ENCODE results near the gene DNAI7.

The DNAI7 gene

GRCh38 chr12:25162866-25163265 is 32.1 kb downstream of the DNAI7 start:
- no peak for DNase-seq

GRCh38 chr12:25156061-25156460 is 38.9 kb downstream of the DNAI7 start:
- no peak for DNase-seq

GRCh38 chr12:25155022-25155576 is 39.9 kb downstream of the DNAI7 start:
- no peak for DNase-seq

- no peak for DNase-seq
Measured at GRCh38 chr12:25152055-25152454, 42.9 kb downstream of the DNAI7 start.

- peak; percentile 72 for DNase-seq
Measured at GRCh38 chr12:25151476-25151875, 43.5 kb downstream of the DNAI7 start.

- no peak for DNase-seq
Measured at GRCh38 chr12:25146686-25147085, 48.3 kb downstream of the DNAI7 start.

GRCh38 chr12:25135531-25136154 is 59.3 kb downstream of the DNAI7 start:
- DNase-seq: no peak

GRCh38 chr12:25131270-25131669 is 63.7 kb downstream of the DNAI7 start:
- no peak for DNase-seq

- DNase-seq: no peak
Measured at GRCh38 chr12:25130741-25131188, 64.2 kb downstream of the DNAI7 start.

GRCh38 chr12:25126746-25127145 is 68.2 kb downstream of the DNAI7 start:
- DNase-seq: no peak

GRCh38 chr12:25126101-25126500 is 68.9 kb downstream of the DNAI7 start:
- DNase-seq: no peak

- DNase-seq: no peak
Measured at GRCh38 chr12:25124493-25124892, 70.5 kb downstream of the DNAI7 start.

- no peak for DNase-seq
Measured at GRCh38 chr12:25123126-25123525, 71.8 kb downstream of the DNAI7 start.

- no peak for DNase-seq
Measured at GRCh38 chr12:25121916-25122315, 73.0 kb downstream of the DNAI7 start.

- no peak for DNase-seq
Measured at GRCh38 chr12:25121110-25121509, 73.8 kb downstream of the DNAI7 start.

GRCh38 chr12:25119020-25119419 is 75.9 kb downstream of the DNAI7 start:
- no peak for DNase-seq

GRCh38 chr12:25115677-25116076 is 79.3 kb downstream of the DNAI7 start:
- DNase-seq: no peak

- DNase-seq: no peak
Measured at GRCh38 chr12:25113651-25114050, 81.3 kb downstream of the DNAI7 start.

GRCh38 chr12:25110260-25110659 is 84.7 kb downstream of the DNAI7 start:
- no peak for DNase-seq

GRCh38 chr12:25107920-25108319 is 87.0 kb downstream of the DNAI7 start:
- DNase-seq: no peak

- no peak for DNase-seq
Measured at GRCh38 chr12:25106818-25107217, 88.1 kb downstream of the DNAI7 start.

- no peak for DNase-seq
Measured at GRCh38 chr12:25102402-25102801, 92.6 kb downstream of the DNAI7 start.

GRCh38 chr12:25101092-25101445 is 93.9 kb downstream of the DNAI7 start:
- DNase-seq: no peak

GRCh38 chr12:25100194-25101091 is 94.5 kb downstream of the DNAI7 start:
- no peak for DNase-seq

Measured in femur (tissue), 1 donor.